Left kidney (tissue), 2 donors: ENCODE measurements around the gene GRK4. TPM values are rescaled to one million over a fixed set of nuclear protein-coding genes. Genes with fewer than 3 reads are reported as not detected.

Source experiments
- DNase-seq: peaks from one replicate; pipeline ENCODE4 v3.0.0-alpha.2; 2013
- polyA plus RNA-seq: library from polyadenylated mRNA; unstranded; fragments of 120-200 nt; gene quantifications from one replicate; pipeline ENCODE4 v1.2.1, GENCODE V29; 2013; ENCODE audit not compliant: insufficient read length

The GRK4 gene
- polyA plus RNA-seq, 1 donor: 14.0 TPM

DNA sequence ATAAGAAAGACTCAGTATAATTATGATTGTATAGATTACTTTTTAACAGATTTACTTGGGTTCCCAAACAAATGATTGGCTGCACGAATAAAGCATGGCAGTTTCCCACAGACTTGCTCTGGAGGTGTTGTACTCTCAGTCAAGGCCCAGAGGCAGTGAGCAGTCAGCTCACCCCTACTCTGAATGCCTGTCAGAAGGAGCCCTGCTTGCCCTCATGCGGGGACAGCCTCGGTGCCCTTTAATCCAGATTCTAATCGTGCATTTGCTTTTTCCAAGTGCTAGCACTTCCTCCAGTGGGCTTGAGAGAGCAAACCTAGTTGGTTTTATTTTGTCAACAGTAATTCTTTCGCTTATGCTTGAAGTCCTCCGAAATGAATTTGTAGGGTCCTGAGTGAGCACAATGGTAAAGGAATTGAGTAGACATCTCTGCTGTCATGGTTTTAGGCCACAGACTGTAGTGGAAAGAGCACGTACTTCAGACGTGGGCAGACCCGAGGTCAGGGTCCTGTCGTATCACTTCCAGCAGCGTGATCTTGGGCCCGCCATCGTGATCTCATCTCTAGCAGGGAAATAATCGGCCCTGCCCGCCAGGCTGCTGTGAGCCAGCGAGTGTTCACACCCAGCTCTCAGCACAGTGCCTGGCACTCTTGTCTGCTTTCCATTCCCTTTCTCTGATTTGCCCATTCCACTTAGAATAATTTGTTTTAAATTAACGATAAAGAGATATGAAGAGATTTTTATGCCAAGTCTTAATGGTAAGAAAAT, 48.3 kb downstream of the GRK4 start:
- no peak for DNase-seq

DNA sequence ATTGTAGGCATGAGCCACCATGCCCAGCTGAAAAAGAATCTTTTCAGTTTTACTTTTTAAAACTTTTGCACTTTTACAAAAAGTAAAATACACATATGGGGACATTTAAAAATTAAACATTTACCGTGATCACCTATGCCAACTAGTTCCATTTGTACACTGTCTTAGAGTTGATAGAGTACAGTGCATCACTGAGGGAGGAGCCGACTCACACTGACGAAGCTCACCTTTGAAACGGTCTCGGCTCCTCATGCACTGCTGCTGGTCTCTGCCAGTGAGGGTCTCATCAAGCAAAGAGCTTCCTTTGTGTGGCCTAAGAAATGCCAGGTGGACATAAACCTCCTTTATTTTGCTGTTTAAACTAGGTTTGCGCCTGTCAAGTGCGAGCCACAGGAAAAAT, 50.0 kb downstream of the GRK4 start:
- DNase-seq: no peak

DNA sequence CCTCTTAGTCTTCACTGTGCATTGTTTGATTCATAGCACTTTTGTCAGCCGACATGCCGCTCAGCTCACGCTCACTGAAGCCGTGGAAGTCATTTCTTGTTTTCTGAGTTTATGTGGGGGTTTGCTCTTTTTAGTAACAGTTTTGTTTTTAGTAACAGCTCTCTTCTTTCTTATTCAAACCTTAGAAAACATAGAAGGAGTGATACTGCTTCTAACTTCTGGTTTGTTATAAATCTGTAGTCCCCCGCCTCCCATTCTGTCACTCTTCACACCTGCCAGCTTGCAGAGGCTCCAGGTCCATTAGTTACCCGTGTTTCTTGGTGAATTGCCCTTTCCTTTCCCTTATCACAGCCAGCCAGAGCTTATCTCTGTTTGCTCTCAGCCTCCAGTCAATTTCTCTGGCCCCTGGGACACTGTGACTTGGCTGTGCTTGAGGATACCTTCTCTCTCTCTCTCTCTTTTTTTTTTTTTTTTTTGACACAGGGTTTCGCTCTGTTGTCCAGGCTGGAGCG, 50.5 kb downstream of the GRK4 start:
- no peak for DNase-seq

DNA sequence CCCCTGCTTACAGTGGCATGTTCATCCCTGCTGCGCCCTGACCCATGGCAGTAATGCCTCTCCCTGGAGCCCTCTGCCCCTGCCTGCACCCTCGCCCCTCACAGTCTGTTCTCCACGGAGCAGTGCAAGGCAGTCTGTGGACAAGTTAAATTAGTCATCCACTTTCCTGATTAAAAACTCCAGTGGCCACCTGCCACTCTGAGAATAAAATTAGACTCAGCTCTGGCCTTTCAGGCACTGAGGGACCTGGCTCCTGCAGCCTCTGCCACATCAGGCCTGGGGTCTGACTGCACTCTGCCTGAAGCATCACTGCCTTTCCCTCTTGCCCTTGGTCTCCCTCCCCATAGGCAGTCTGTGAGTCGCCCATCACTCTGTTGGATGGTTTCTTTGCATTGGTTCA, 53.6 kb downstream of the GRK4 start:
- no peak for DNase-seq

DNA sequence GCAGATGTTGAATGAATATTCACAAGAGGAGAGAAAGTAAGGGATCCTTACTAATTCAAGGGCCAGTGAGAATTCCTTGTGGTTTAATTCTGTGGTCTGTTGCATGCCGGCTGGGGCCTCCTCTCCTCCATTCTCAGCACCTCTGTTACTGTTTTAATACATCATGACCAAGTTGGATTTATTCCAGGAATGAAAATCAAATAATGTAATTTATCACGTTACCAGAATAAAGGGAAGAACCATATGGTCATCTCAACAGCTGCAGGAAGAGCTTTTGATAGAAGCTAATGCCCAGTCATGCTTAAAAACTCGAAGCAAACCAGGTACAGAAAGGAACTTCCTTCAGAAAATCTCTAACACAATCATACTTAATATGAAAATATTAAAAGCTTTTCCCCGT, 54.1 kb downstream of the GRK4 start:
- DNase-seq: no peak

DNA sequence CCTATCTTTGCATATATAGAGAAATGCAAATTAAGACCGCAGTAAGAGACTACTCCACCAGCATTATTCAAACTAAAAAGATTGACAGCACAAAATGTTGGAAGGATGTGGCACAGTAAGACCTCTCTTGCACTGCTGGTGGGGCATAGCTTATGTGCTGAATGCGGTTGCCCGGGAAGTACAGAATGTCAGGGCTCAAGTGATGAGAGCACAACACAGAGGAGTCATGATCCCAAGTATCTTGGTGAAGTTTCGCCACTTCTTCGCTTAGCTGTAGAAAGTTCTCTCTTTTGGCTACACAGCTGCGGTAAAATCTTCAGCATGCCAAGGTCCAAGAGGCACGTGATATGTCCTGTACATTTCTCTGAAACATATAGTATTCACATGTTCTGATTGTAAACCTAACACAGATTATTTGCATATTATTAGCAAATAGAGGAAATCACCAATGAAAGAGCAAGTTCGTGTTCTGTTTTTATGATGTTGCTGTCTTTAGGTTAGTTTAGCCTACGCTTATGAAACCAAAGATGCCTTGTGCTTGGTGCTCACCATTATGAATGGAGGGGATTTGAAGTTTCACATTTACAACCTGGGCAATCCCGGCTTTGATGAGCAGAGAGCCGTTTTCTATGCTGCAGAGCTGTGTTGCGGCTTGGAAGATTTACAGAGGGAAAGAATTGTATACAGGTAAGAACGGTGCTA, 55.9 kb downstream of the GRK4 start:
- no peak for DNase-seq

DNA sequence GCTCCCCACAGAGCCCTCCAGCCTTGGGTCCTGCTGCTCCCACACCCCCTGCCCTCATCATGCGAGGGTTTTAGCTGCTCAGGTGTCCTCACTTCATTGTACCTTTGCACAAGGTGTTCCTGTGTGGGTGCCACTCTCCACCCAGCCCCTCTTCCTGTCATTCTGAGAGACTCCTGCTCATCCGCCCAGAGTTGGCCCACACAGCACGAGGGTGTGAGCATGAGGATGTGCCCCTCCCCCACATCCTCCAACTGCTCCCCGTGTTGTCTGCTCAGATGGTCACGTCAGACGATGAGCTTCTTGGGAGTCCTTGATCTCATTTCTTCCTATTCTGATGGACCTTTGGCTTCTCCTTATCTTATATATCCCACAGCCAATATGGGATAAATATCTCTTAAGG, 57.8 kb downstream of the GRK4 start:
- no peak for DNase-seq

DNA sequence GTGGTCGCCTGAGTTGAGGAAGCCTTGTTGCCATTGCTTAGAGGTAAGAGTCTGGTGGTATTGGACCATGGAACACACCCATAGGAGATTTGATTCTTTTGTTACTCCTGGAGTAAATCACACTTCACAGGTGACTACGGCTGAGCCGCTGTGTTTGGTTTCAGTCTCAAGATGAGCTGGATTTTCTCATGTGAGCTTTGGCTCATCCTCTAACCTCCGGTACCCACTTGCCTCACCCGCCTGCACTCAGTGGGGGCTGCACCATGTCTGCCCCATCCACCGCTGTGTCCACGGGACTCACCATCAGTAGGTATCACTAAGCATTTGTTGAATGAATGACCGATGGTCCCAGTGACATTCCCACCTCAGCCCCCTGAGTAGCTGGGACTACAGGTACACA, 58.3 kb downstream of the GRK4 start:
- DNase-seq: no peak

DNA sequence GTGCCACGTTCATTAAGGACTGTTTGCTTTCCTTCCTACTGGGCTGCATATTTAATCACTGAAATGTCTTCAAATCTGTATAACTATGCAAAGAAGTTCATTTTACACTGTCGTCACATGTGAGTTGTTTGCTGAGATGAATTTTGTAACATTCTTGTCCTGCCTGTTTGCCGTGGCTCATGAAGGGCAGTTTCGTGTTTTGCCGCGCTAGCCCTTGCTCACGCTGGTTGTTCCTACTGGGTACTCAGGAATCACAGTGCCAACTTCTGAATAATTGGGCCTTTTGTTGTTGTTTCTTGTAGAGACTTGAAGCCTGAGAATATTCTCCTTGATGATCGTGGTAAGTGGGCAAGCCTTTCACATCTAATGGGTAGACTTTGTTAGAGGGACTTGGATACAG, 58.7 kb downstream of the GRK4 start:
- no peak for DNase-seq

DNA sequence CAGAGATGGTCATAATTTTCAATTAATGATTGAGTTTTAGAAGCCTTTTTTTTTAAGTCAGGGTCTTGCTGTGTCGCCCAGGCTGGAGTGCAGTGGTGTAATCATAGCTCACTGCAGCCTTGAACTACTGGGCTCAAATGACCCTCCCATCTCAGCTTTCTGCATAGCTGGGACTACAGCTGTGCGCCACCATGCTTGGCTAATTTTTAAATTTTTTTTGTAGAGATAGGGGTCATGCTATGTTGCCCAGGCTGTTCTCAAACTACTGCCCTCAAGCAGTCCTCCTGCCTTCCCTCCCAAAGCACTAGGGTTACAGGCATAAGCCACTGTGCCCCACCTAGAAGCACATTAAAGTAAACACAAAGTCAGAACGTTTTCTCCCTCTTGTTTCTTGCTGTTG, 59.3 kb downstream of the GRK4 start:
- DNase-seq: no peak

DNA sequence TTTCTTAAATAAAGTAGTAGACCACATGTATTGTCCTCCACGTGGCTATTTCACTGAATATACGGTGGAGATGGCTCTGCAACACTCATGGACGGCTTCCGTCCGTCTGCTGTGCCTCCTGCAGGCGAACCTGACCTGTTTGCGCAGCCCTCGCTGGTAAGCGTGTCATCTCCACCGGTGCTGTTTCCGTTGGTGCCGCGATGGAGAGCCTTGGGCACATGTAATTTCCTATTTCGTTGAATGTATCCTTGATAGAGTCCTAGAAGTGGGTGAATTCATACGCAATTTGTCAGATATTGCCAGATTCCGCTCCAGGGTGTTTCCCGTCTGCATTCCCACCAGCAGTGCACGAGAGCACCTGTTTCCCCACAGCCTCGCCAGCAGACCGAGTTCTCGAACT, 62.5 kb downstream of the GRK4 start:
- DNase-seq: no peak

DNA sequence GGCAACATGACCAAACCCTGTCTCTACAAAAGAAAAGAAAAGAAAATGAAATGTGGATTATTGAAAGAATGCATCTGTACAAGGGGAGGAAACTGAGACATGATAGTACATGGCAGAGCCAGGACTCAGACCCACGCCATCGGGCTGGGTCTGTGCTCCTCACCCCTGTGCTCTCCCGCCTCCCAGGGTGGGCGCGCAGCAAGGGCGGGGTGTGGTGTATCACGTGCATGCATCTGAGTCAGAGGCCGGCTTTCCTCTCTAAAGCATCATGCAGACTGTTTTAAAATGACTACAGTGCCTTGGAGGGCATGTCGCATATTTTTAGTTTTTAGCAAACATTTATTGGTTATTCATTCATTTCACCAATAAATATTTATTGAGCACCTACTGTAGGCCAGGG, 63.2 kb downstream of the GRK4 start:
- DNase-seq: no peak

DNA sequence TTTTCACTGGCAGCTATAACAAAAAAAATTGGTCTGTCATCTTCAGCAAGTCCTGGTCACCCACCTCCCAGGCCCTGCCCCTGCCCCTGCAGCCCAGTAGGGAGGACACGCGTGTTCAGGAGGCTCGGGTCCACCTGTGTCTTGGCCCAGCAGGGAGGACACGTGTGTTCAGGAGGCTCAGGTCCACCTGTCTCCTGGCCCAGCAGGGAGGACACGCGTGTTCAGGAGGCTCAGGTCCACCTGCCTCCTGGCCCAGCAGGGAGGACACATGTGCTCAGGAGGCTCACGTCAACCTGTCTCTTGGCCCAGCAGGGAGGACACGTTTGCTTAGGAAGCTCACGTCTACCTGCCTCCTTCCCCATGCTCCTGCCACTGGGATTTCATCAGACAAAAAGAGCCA, 66.1 kb downstream of the GRK4 start:
- no peak for DNase-seq

DNA sequence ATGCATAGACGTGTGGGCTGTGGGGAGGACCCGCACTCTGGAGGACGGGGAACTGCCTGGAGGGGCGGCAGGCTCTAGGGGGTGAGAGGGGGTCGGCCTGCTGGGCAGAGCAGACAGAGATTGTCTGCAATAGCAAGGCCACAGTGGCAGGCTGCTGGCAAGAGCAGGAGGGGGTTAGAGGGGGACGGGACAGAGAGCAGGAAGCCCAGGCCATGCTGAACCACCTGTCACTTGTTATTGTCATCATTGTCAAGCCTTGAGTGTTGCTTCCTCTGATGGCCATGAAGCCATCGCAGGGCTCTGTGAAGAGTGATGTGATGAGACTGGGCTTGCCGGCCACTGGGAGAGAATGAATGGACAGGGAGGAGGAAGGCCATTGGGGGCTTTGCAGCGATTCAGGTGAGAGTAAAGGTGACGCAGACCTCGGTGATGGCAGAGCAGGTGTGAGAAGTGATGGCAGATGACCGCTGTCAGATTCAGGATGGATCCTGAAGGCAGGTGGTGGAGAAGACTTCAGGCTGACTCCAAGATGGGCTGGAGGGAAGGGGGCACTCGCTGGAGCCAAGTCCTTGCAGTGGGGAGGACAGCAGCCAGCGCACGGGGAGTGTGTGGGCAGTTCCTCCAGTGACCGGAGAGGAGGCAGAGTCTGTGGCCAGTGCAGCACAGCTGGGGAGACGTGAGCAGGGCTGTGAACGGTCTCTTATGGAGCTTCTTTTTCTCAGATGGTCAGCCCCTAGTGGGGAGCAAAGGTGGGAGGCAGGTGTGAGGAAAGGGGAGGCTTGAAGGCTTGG, 67.4 kb downstream of the GRK4 start:
- no peak for DNase-seq

DNA sequence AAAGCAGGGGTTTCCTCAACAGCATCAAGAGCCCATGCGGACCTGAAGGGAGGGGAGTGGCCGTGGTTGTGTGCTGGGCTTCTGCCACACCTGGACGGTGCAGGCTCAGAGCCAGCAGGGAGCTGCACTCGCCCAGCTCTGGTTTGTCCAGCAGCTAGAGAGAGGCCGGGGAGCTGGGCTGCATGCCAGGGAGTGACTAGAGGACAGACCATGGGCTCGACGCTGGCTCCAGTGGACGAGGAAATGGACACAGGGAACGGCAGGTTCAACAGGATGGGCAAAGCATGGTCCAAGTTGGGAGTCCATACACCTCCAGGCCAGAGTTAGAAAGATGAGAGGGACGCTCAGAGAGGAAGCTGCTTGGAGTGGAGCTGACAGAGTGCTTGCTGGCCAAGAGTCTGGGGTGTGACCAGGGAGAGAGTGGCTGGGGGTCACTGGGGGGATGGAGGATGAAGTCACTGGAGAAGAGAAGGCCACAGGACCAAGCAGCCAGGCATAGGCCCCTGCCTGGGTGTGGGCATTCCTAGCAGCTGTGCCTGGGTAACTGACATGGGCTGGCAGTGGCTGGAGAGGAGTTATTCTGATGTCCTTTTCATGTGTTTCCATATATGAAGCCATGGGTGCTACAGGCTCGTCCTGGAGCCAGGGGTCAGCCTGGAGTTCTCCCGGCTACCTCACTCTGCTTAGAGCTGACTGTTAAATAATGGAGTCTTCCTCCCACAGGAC, 68.1 kb downstream of the GRK4 start:
- no peak for DNase-seq

DNA sequence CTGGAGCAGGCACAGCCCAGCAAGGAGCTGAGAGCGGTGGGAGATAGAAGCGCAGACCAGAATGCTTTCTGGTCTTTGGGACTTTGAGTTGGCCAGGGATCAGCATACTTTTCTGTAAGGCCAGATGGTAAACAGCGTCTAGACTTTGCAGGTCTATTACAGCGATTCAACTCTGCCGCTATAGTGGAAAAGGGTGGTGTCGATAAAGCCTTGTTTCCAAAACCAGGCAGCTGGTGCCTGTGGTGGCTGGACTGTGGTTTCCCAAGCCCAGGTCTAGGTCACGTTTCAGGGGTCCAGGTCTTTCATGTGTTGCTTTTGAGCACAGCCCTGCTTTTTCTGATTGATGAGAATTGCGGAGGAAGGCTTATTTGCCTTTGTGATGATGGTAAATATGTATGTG, 70.9 kb downstream of the GRK4 start:
- DNase-seq: no peak

DNA sequence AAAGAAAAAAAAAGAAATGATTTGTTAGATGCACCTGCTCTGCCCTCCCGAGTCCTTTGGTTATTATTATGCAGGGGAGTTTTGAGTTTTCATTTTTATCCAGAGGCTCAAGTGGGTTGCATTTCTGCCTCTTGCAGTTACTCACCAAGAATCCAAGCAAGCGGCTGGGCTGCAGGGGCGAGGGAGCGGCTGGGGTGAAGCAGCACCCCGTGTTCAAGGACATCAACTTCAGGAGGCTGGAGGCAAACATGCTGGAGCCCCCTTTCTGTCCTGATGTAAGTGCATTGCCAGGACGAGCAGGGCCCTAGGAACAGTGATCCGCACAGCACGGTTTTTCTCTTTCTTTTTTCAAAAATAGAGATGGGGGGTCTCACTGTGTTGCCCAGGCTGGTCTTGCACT, 71.9 kb downstream of the GRK4 start:
- DNase-seq: no peak

DNA sequence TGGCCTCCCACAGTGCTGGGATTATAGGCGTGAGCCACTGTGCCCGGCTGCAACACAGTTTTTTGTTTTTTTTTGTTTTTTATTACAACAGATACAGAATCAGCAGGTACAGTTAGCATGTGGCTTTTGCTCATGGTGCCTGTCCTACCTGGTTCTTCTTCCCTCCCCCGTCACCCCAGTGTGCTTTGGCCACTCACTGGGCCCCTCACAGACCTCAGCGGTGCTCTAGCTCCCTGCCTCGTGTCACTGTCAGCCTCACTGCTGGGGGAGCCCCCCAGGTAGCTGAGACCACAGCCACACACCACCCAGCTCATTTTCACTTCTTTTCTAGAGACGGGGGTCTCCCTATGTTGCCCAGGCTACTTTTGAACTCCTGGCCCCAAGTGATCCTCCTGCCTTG, 72.3 kb downstream of the GRK4 start:
- no peak for DNase-seq

DNA sequence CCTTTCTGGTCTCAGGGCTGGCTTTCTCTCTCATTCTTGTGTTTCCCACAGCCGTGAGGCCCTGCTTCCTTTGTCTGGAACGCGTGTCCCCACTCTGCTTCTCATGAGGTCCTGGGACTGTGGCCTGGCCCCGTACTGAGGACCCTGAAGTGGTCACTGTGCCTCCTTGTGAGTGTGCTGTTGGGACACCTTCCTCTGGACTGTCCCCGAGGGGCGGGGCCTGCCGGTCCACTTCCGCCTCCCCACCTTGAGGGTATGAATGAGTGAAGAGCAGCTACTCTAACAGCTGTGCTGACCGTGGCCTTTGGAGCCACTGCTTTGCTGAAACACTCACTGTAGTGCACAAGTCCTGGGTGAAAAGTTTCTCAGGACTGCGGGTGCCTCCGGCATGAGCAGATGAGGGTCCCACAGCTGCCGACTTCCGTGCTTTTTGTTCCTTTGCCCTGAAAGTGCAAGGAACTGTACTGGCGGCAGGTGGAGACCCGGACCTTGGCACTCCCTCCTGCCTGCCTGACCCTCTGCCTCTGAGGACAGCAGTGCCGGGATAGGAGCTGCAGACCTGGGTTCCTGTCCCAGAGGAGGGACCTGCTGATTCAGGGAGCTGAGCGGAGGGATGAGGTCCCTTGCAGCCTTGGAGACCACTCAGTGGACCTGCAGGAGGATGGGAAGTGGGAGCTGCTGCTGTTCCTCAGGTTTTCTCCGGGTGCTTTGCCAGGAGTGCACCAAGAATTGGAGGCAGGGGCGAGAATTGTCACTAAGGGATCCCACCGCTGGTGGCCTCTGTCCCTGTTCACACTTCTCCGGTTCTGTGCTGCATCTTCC, 73.0 kb downstream of the GRK4 start:
- no peak for DNase-seq

DNA sequence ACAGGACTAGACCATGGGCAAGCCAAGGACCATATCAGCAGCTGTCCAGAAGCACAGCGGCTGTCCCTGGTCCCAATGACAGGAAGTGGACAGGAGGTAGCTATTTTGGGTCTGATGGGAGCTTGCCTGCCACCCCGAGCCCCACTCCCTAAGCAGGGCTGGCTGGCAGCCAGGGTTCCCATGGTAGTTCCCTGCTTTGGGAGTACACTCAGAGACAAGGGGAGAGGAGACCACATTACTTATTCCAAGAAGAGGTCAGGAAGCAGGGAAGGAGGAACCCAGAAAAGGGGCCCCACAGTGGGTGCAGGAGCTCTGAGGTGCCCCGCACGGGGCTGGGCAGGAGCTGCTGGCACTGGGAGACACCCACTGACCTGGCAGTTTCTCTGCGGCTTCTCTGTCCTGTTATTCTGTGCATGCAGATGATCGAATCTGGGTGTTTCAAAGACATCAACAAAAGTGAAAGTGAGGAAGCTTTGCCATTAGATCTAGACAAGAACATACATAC, 74.6 kb downstream of the GRK4 start:
- no peak for DNase-seq

DNA sequence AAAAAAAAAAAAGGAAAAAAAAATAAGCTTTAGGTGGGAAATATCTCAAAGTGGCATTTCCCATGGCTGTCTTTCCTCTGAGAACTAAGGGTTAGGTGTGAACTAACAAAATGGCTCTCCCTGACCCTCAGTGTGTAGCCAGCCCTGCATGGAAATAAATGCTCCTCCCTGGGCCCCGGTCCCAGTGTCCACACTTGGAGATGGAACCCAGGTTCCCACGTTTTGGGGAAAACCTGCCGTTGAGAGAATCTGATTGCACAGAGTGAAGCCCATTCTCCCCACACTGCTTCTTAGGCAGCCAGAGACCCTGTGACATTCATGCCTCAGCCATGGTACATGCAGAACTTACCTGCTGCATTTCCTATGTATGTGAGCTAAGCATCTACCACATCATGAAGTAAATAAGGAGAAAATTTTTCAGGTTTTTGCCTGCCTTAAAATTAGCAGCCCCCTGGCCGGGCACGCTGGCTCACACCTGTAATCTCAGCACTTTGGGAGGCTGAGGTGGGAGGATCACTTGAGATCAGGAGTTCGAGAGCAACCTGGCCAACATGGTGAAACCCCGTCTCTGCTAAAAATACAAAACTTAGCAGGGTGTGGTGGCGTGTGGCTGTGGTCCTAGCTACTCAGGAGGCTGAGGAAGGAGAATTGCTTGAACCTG, 76.5 kb downstream of the GRK4 start:
- no peak for DNase-seq
